Epithelial cell of prostate (primary cell): ENCODE data around the gene TAF4B.
"Not testable (repeated sequence)": the region's sequence is repeated elsewhere in the genome, so short reads cannot be mapped to it uniquely, and the experiment has no call there.

Experiments used
- DNase-seq: peaks from one replicate; pipeline ENCODE4 v3.0.0-alpha.2; 2011; ENCODE audit warnings: low read depth, low spot score
- H3K27ac ChIP-seq: fragments of 450-650 bp; 2 replicates; pipeline ENCODE4 v1.5.1; 2017; ENCODE audit warnings: mild to moderate bottlenecking

The TAF4B gene

DNA sequence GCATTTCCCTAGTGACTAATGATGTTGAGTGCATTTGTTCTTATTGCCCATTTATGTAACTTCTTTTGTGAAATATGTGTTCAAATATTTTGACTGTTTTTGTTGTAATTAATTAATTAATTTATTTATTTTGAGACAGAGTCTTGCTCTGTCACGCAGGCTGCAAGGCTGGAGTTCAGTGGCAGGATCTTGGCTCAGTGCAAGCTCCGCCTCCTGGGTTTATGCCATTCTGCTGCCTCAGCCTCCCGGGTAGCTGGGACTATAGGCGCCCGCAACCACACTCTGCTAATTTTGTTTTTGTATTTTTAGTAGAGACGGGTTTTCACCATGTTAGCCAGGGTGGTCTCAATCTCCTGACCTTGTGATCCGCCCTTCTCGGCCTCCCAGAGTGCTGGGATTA is 71.9 kb downstream of the TAF4B start:
- DNase-seq = no peak
- no peak overlapping the region for H3K27ac ChIP-seq

DNA sequence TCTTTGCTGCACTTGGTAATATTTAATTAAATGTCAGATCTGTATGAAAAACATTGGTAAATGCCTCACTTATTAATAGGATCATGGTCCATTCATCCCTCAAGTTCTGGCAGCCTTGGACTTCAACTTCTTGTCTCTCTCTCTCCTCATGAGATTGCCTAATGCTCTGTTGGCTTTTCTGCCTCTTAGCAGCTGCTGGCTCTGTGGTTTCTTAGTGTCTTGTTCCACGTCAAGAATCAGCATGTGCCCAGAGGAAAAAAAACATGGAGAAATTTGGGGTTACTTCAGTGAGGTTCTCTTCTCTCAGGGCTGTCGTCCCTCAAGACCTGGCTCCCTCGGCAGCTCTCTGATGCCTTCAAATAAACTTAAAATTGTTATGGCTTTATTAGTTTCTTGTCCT is 75.4 kb downstream of the TAF4B start:
- DNase-seq = no peak
- H3K27ac ChIP-seq = no peak overlapping the region

DNA sequence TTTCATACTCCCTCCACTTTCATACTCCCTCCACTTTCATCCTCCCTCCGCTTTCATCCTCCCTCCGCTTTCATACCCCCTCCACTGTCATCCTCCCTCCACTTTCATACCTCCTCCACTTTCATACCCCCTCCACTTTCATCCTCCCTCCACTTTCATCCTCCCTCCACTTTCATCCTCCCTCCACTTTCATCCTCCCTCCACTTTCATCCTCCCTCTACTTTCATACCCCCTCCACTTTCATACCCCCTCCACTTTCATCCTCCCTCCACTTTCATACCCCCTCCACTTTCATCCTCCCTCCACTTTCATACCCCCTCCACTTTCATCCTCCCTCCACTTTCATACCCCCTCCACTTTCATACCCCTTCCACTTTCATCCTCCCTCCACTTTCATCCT is 77.0 kb downstream of the TAF4B start:
- not testable (repeated sequence) for H3K27ac ChIP-seq, DNase-seq

DNA sequence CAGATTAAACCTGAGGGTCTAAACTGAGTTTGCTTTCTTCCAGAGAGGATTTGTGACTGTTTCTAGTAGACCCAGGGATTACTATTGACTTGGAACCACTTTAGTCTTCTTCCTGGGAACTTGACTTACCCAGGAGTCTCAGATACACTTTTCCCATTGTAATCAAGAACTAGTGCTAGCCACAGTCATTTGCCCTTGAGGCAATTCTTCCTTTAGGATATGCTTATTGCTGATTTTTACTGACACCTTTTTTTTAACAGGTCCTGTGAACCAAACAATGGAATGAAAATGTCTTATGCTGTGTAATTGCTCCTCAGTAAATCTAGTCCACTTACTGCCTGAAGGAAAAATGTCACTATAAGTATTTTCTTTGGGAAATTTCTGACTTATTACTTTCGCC is 78.3 kb downstream of the TAF4B start:
- DNase-seq = no peak
- no peak overlapping the region for H3K27ac ChIP-seq

DNA sequence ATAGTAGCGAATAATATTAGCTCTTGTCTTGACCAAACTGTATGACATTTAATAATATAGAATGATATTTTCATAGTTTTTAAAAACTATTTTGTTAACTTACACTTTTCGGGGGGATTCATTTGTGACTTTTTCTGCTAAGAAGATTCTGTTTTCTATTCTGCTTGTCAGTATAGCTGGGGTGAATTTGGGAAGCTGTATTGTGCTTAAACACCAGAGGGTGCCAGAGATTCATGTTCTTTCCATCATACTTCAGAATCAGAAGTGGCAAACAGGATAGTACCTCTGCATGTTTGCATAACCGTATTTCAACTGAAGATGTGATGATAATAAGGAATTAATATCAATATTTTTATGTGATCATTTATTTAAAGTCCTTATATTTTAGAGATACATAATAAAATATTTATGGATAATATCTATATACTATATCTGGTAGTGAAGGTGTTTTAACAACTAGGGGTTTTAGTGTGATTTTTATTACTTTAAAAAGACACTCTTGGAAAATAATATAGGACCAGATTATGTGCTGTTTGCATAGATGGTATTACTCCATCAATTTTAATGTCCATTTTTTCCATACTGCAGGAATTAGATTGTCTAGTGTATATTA is 81.0 kb downstream of the TAF4B start:
- H3K27ac ChIP-seq = no peak overlapping the region
- no peak for DNase-seq

DNA sequence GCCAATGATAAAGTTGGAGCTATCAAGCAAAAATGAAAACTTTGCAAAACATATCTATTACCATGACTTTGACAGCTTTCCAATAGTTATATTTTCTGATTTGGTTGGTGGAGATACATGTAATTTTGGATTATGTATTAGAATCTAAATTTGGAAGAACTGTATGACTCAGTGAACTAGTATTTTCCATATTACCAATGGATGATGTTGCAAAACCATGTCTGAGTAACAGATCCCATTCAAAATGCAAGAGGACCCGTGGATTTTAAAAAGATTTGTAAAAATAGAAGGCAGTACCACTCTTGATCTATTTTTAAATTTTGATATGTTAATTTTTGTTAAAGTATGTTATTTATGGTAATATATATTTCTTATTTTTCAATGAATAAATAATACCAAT is 83.0 kb downstream of the TAF4B start:
- no peak for DNase-seq
- no peak overlapping the region for H3K27ac ChIP-seq

DNA sequence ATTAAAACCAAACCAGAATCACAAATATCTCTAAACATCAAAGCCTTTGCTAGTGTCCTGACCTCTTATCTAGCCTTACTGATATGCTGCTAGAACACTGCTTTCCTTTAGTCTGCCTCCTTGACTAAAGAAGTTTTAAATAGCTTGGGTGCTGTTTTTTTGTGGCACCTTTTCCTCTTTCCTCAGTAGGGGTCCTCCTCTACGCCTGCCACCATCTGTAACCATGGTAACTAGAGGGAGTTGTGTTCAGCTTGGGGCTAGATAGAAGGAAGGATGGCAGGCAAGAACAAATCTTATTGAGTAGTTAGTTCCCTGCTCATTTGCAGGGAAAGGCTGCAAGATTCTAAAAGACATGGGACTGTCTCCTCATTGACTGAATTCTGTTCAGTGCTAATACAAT is 86.0 kb downstream of the TAF4B start:
- no peak for DNase-seq
- no peak overlapping the region for H3K27ac ChIP-seq

DNA sequence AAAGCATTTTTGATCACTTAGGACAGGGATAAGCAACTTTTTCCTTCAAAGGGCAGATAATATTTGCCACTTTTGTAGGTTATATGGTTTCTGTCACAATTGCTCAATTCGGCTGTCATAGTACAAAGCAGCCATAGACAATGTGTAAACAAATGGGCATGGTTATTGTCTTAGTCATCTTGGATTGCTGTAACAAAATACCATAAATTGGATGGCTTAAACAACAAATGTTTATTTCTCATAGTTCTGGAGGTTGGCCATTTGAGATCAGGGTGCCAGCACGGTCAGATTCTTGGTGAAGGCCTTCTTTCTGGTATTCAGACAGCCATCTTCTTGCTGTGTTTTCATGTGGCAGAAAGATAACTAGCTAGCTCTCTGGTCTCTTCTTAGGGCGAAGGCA is 91.2 kb downstream of the TAF4B start:
- no peak for DNase-seq
- H3K27ac ChIP-seq = no peak overlapping the region

DNA sequence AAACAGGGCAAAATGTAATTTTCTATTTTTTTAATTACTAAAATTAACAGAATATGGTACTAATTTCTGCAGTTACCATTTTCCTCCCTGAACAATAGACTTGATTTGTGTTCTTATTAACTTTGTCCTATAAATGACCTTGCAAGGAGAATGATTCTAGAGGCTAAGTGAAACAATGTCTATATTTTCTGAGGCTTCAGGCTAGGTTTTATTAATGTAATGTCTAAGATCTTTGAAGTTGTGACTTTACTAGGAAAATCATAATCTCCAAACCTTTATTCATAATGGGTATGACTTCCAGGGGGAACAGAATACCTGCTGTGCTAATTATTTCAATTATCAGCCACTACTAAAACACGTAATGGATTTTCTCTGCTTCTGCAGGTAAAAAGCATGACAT is 94.4 kb downstream of the TAF4B start:
- DNase-seq = no peak

DNA sequence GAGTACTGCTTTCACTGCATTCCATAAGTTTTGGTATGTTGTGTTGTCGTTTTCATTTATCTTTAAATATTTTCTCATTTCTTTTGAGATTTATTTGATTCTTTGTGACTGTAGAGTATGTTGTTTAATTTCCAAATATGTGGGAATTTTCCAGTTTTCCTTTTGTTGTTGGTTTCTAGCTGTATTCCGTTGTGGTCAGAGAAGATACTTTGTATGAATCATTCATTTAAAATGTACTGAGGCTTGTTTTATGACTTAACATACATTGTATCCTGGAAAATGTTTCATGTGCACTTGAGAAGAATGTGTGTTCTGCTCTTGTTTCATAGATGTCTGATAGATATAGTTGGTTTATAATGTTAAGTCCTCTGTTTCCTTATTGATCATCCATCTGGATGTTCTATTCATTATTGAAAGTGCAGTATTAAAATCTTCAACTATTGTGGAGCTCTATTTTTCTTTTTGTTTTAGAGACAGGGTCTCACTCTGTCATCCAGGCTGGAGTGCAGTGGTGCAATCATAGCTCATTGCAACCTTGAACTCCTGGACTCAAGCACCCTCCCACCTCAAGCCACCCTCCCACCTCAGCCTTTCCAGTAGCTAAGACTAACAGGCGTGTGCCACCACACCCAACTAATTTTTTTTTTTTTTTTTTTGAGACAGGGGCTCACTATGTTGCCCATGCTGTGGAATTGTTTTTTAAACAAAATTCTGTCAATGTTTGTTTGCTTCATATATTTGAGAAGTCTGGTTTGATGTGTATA is 96.8 kb downstream of the TAF4B start:
- no peak overlapping the region for H3K27ac ChIP-seq
- DNase-seq = no peak

More for the DNA sequence above, 94.4 kb downstream of the TAF4B start:
- H3K27ac ChIP-seq = no peak overlapping the region

DNA sequence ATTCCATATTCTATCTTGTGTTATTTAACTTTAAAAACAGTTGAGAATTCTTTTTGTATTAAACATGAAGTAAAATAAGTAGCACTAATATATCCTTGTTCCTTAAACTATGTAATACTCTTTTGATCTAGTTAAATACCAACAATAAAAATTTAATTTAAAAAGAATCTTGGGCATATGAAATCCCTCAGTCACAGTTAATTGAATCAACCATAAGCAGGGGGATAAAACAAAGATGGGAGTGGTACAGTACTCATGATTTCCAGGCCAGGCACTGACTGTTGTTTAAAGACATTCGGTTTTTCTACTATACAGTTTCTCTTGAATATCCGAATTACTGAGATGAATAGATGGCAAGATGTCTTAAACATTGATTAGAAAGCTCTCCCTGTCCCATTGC is 99.5 kb downstream of the TAF4B start:
- no peak for DNase-seq
- H3K27ac ChIP-seq = no peak overlapping the region

DNA sequence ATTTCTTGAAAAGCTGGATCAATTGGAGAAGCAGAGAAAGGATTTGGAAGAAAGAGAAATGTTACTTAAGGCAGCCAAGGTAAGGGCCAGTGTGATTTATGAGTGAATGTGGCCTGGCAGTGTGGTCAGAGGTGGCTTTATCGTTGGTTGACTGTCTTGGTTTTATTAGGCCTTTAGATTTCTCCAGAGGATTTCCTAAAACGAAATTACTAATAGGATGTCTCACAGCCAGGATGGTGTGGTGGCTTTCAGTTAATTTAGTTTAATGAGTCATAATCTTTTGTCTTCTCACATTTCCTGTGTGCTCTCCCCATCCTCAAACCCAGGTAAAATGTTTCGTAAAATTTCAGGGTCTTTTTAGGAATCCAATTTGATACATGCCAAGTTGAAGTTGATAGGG is 100.8 kb downstream of the TAF4B start:
- no peak for DNase-seq
- H3K27ac ChIP-seq = peak overlapping the region; percentile 15

DNA sequence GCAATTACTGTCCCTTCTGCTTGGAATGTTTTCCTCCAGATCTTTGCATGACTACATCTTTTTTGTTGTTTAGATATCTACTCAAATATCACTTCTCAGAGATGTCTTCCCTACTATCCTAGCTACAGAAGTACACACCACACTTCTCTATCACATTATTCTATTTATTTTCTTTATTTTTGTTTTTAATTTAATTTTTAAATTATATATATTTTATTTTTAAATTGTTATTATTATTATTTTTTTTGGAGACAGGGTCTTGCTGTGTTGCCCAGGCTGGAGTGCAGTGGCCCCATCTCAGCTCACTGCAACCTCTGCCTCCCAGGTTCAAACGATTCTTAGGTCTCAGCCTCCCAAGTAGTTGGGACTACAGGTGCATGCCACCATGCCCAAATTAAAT is 106.7 kb downstream of the TAF4B start:
- DNase-seq = no peak
- no peak overlapping the region for H3K27ac ChIP-seq

DNA sequence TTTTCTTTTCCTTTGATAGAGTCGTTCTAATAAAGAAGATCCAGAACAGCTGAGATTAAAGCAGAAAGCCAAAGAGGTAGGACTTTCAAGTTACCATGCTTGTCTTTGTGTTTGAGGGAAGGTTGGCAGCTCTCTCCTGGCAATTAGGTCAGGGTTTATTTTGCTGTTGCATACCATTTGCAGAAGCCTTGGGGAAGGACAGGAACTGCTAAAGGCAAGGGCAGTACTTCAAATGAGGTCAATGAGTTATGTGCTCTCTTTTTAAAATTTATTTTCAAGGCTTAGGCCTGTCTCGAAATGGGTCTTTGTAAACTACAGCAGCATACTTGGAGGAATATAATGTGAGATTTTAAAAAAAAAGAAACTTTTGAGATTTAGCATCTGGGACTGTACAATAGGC is 108.9 kb downstream of the TAF4B start:
- H3K27ac ChIP-seq = no peak overlapping the region
- no peak for DNase-seq

DNA sequence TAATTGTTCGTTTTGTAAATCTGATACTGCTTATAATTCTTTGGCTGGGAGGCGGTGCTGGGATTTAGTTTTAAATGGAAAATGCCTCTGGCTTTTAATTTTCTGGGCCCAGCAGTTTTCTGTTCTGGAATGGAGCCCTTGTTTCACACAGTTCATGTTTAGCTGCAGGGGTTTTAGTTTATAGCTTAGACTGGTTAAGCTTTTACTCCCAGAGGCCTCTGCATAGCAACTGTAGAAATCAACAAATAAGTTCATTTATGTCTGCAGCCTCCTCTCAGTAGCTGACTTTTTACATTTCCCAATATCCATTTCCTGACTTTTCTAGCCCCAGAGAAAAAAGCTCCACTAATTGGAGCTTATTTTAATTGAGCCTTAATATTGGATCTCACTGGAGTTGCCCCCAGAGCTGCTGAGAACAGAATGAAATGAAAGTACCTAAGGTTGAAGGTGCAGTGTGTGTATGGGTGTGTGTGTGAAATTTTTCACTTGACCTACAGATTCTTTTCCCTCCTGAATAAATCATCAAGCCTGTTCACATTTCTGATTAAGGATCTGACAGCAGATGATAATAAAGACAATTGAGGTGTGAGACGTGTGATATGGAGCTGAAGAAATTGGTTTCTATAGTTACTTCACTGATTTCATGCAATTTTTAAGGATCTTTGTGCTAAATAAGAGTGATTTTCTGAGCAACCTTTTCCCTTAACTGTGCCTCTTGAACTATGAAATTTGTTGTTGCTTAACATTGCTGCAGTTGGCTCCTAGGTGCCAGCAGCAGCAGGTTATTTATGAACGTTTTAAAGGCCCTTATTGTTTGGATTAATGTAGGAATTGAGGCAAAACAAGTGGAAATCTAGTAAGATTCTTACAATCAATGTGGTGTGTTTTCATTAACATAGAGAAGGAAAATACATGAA is 109.6 kb downstream of the TAF4B start:
- H3K27ac ChIP-seq = no peak overlapping the region
- no peak for DNase-seq

DNA sequence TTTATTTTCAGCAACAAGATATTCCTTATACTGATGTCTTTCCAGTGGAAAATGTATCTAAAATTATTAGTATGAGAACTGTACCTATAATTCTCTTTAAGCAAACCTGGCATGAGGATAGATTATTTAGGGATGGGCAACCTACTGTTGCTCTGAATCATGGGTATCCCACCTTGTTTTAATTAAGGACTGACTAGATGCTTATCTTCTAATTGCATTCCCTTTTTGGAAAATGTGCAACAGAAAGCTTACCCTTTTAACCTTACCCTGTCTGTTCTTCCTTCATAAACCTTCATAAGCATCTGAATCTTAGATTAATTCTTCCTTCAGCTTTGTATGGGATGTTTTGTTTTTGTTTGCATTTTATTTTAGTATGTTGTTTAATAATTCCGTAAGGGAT is 110.3 kb downstream of the TAF4B start:
- DNase-seq = no peak
- no peak overlapping the region for H3K27ac ChIP-seq

DNA sequence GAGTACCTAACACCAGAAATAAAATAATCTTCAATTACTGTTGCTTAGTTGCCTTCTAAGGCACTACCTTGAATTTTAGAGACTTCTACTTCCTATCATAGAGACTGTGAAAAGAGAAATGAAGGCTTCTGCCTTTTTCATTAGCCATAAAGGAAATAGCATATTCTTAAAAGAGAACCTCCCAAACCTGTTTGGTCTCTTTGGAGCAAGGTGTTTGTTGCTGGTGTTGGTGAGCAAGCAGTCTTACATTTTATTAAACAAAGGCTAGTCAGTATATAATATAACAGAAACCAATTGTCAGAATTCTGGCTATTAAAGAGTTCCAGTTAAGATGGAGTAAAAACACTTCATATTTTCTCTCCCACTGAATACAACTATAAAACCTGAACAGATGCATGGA is 116.4 kb downstream of the TAF4B start:
- DNase-seq = peak; percentile 36
- H3K27ac ChIP-seq = no peak overlapping the region

DNA sequence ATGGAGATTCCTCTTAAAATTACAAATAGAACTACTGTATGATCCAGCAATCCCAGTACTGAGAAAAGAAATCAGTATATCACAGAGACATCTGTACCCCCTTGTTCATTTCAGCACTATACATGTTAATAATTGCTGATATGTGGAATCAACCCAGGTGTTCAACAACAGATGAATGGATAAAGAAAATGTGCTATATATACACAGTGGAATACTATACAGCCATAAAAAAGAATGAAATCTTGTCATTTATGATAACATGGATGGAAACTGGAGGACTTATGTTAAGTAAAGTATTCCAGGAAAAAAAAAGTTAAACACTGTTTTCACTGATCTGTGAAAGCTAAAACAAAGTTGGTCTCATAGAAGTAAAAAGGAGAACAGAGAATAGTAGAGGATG is 124.7 kb downstream of the TAF4B start:
- no peak overlapping the region for H3K27ac ChIP-seq
- DNase-seq = no peak

DNA sequence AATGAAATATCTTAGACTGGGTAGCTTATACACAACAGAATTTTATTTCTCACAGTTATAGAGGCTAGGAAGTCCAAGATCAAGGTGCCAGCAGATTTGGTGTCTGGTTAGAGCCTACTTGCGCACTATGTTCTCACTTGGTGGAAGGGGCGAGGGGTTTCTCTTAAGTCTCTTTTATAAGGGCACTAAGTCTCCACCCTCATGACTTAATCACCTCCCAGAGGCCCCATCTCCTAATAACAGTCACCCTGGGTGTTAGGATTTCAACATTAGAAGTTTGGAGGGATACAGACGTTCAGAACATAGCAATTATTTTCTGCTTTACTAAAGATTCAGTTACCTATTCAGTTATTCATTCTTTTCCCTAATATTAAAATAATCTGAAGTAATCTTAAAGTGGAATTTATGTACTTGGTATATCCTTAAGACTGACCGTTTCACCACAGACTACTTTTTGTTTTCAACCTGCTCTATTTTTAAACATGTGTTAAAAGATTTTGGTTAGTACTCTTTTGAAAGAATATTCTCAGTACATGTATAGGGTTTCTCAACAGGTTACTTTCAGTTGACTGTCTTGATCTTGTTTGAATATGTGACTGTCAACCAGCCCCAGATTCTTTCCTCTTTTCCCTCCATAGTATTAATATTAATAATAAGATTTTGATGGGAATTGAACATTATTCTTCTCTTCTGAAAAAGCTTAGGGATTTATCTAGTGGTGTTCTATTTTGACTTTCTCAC is 130.0 kb downstream of the TAF4B start:
- no peak for DNase-seq
- no peak overlapping the region for H3K27ac ChIP-seq

DNA sequence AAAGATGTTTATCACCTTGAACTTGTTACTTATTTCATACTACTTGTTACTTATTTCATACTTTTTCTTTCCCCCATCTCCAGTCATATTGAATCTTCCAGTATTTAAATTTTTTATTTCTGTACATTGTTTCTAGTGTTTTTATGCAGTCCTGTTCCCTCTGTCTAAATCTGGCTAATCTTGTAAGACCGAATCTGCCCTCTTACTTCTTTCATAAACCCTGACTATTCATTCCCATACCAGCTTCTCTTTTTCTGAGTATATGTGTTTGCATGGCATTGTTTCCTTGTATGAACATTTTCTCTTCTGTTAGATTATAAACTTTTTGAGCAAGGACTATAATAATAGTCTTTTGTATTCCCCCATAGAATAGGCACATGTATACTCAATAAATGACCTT is 131.7 kb downstream of the TAF4B start:
- no peak for DNase-seq
- no peak overlapping the region for H3K27ac ChIP-seq

DNA sequence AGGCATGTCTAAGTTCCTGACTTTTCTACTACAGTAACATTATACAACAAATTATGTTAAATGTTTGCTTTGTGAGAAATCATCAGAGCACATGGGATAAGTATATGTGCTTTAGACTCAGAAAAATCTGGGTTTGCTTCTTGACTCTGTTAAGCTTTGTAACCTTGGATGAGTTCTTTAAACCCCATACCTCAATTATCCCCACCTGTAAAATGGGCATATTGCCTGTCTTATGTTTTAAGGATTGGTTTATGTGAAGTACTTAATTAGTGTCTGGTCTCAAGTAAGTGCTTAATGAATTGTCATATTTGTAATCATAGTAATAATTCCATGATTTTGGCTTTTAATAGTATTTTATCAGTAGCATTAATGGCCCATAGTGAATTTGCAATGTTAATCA is 135.8 kb downstream of the TAF4B start:
- no peak for DNase-seq
- no peak overlapping the region for H3K27ac ChIP-seq
